ENCODE measurements around the gene SLC8A1. TPM values are rescaled to one million over a fixed set of nuclear protein-coding genes. Genes with fewer than 3 reads are reported as not detected.

Gene SLC8A1
- total and polyA plus RNA-seq, 2 donors: 0.46 to 20.4 TPM

DNA sequence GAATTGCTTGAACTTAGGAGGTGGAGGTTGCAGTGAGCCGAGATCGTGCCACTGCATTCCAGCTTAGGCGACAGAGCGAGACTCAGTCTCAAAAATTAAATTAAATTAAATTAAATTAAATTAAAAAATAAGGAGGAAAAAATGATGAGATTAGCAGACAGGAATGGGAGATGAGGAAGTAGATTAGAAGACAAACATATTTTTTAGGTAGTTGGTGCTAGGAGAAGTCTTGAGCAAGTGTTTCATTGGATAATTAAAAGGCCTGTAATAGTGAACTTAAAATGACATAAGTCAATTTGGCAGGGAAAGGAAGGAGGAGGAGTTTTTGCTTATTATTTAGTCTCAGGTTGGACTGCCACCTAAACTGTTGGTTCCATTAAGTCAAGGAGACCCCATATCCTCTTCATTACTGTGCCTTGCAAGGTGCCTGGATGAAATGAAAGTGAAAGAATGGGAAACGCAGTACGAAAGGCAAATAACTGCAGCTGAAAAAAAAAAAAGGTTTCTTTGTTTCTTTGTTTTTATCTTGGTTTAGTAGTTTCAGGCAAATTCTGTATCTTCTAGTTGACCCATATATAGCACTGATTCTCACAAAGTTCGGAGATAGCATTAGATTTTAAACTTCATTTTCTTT lies 162.0 kb downstream of the SLC8A1 start:
- Histone ChIP-seq H3K4me1 (ENCODE audit: control insufficient read depth in 2 of 2, insufficient read depth in 2 of 2, low read length in 2 of 2) (no peaks in the 10 kb centered on the region), H3K27me3 (ENCODE audit: control insufficient read depth in 2 of 2, insufficient read depth in 1 of 2, low read length in 1 of 2) (no peaks in the 10 kb centered on the region), H3K9me3 (ENCODE audit: control insufficient read depth in 2 of 2, insufficient read depth in 1 of 2, low read length in 1 of 2) (no peaks in the 10 kb centered on the region), H3K27ac (ENCODE audit: low read depth in 1 of 2, low read length in 1 of 2) (no peak overlapping the region), H3K4me3 (ENCODE audit: low read length in 2 of 2) (peak overlapping the region in 1 of 2 donors; percentile 19), H3K36me3 (ENCODE audit: control insufficient read depth in 2 of 2, insufficient read depth in 2 of 2, low read length in 1 of 2) (no peaks in the 10 kb centered on the region)
- WGBS: 89% methylated on average over 7 of the region's 7 CpGs
- DNase-seq (ENCODE audit: low read depth in 6 of 9, low spot score in 9 of 9): peak in 1 of 9 donors; percentile 10

- Histone ChIP-seq H3K36me3 (ENCODE audit: control insufficient read depth in 2 of 2, insufficient read depth in 2 of 2, low read length in 1 of 2) (no peaks in the 10 kb centered on the region), H3K4me3 (ENCODE audit: low read length in 2 of 2) (no peak overlapping the region), H3K4me1 (ENCODE audit: control insufficient read depth in 2 of 2, insufficient read depth in 2 of 2, low read length in 2 of 2) (no peaks in the 10 kb centered on the region), H3K27ac (ENCODE audit: low read depth in 1 of 2, low read length in 1 of 2) (no peak overlapping the region), H3K27me3 (ENCODE audit: control insufficient read depth in 2 of 2, insufficient read depth in 1 of 2, low read length in 1 of 2) (no peaks in the 10 kb centered on the region), H3K9me3 (ENCODE audit: control insufficient read depth in 2 of 2, insufficient read depth in 1 of 2, low read length in 1 of 2) (no peaks in the 10 kb centered on the region)
- DNase-seq (ENCODE audit: low read depth in 6 of 9, low spot score in 9 of 9): no peak
- 55% methylated on average over 3 of the region's 3 CpGs for WGBS
Measured at GRCh38 chr2:40287773-40288172, 164.1 kb downstream of the SLC8A1 start.

- no peak overlapping the region for H3K4me3 ChIP-seq (ENCODE audit: low read length in 2 of 2)
- H3K4me1 ChIP-seq (ENCODE audit: control insufficient read depth in 2 of 2, insufficient read depth in 2 of 2, low read length in 2 of 2): no peaks in the 10 kb centered on the region
- no peaks in the 10 kb centered on the region for H3K27me3 ChIP-seq (ENCODE audit: control insufficient read depth in 2 of 2, insufficient read depth in 1 of 2, low read length in 1 of 2)
- no peaks in the 10 kb centered on the region for H3K36me3 ChIP-seq (ENCODE audit: control insufficient read depth in 2 of 2, insufficient read depth in 2 of 2, low read length in 1 of 2)
- no peak for DNase-seq (ENCODE audit: low read depth in 6 of 9, low spot score in 9 of 9)
- H3K9me3 ChIP-seq (ENCODE audit: control insufficient read depth in 2 of 2, insufficient read depth in 1 of 2, low read length in 1 of 2): no peaks in the 10 kb centered on the region
- 91% methylated on average over 2 of the region's 2 CpGs for WGBS
- no peak overlapping the region for H3K27ac ChIP-seq (ENCODE audit: low read depth in 1 of 2, low read length in 1 of 2)
Measured at GRCh38 chr2:40287195-40287594, 164.7 kb downstream of the SLC8A1 start.

- H3K36me3 ChIP-seq (ENCODE audit: control insufficient read depth in 2 of 2, insufficient read depth in 2 of 2, low read length in 1 of 2): no peaks in the 10 kb centered on the region
- no peak for DNase-seq (ENCODE audit: low read depth in 6 of 9, low spot score in 9 of 9)
- no peak overlapping the region for H3K27ac ChIP-seq (ENCODE audit: low read depth in 1 of 2, low read length in 1 of 2)
- H3K27me3 ChIP-seq (ENCODE audit: control insufficient read depth in 2 of 2, insufficient read depth in 1 of 2, low read length in 1 of 2): no peaks in the 10 kb centered on the region
- 95% methylated on average over 3 of the region's 3 CpGs for WGBS
- H3K9me3 ChIP-seq (ENCODE audit: control insufficient read depth in 2 of 2, insufficient read depth in 1 of 2, low read length in 1 of 2): no peaks in the 10 kb centered on the region
- no peaks in the 10 kb centered on the region for H3K4me1 ChIP-seq (ENCODE audit: control insufficient read depth in 2 of 2, insufficient read depth in 2 of 2, low read length in 2 of 2)
- no peak overlapping the region for H3K4me3 ChIP-seq (ENCODE audit: low read length in 2 of 2)
Measured at GRCh38 chr2:40286721-40287120, 165.2 kb downstream of the SLC8A1 start.

GRCh38 chr2:40285391-40285790 lies 166.5 kb downstream of the SLC8A1 start:
- no peaks in the 10 kb centered on the region for H3K9me3 ChIP-seq (ENCODE audit: control insufficient read depth in 2 of 2, insufficient read depth in 1 of 2, low read length in 1 of 2)
- H3K27ac ChIP-seq (ENCODE audit: low read depth in 1 of 2, low read length in 1 of 2): no peak overlapping the region
- no peak overlapping the region for H3K4me3 ChIP-seq (ENCODE audit: low read length in 2 of 2)
- H3K27me3 ChIP-seq (ENCODE audit: control insufficient read depth in 2 of 2, insufficient read depth in 1 of 2, low read length in 1 of 2): no peaks in the 10 kb centered on the region
- H3K4me1 ChIP-seq (ENCODE audit: control insufficient read depth in 2 of 2, insufficient read depth in 2 of 2, low read length in 2 of 2): no peaks in the 10 kb centered on the region
- no peak for DNase-seq (ENCODE audit: low read depth in 6 of 9, low spot score in 9 of 9)
- no peaks in the 10 kb centered on the region for H3K36me3 ChIP-seq (ENCODE audit: control insufficient read depth in 2 of 2, insufficient read depth in 2 of 2, low read length in 1 of 2)

DNA sequence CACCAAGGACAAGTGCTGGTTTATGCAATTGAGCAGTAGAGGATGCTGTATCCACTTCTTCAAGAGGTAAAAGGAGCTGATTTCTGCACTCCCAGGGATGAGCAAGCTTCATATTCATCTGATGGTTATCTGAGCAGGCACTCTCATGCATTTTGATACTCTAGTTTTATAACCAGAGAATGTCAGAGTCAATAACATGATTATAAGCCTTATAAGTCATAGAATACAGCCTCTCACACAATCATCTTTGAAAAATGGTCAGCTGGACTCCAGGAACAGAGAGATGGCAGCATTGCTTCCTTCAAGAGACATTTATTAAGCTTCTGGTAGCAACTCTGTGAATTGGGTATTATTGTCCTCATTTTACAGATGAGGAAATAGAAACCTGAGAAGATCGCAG lies 167.1 kb downstream of the SLC8A1 start:
- Histone ChIP-seq H3K27ac (ENCODE audit: low read depth in 1 of 2, low read length in 1 of 2) (no peak overlapping the region), H3K27me3 (ENCODE audit: control insufficient read depth in 2 of 2, insufficient read depth in 1 of 2, low read length in 1 of 2) (no peaks in the 10 kb centered on the region), H3K36me3 (ENCODE audit: control insufficient read depth in 2 of 2, insufficient read depth in 2 of 2, low read length in 1 of 2) (no peaks in the 10 kb centered on the region), H3K9me3 (ENCODE audit: control insufficient read depth in 2 of 2, insufficient read depth in 1 of 2, low read length in 1 of 2) (no peaks in the 10 kb centered on the region), H3K4me3 (ENCODE audit: low read length in 2 of 2) (no peak overlapping the region), H3K4me1 (ENCODE audit: control insufficient read depth in 2 of 2, insufficient read depth in 2 of 2, low read length in 2 of 2) (no peaks in the 10 kb centered on the region)
- WGBS: 98% methylated on average over 1 of the region's 1 CpG
- no peak for DNase-seq (ENCODE audit: low read depth in 6 of 9, low spot score in 9 of 9)

- H3K4me1 ChIP-seq (ENCODE audit: control insufficient read depth in 2 of 2, insufficient read depth in 2 of 2, low read length in 2 of 2): no peaks in the 10 kb centered on the region
- H3K36me3 ChIP-seq (ENCODE audit: control insufficient read depth in 2 of 2, insufficient read depth in 2 of 2, low read length in 1 of 2): no peaks in the 10 kb centered on the region
- DNase-seq (ENCODE audit: low read depth in 6 of 9, low spot score in 9 of 9): no peak
- no peaks in the 10 kb centered on the region for H3K27me3 ChIP-seq (ENCODE audit: control insufficient read depth in 2 of 2, insufficient read depth in 1 of 2, low read length in 1 of 2)
- WGBS: 96% methylated on average over 7 of the region's 7 CpGs
- no peak overlapping the region for H3K27ac ChIP-seq (ENCODE audit: low read depth in 1 of 2, low read length in 1 of 2)
- no peak overlapping the region for H3K4me3 ChIP-seq (ENCODE audit: low read length in 2 of 2)
- H3K9me3 ChIP-seq (ENCODE audit: control insufficient read depth in 2 of 2, insufficient read depth in 1 of 2, low read length in 1 of 2): no peaks in the 10 kb centered on the region
Measured at GRCh38 chr2:40283111-40283909, 168.6 kb downstream of the SLC8A1 start.

DNA sequence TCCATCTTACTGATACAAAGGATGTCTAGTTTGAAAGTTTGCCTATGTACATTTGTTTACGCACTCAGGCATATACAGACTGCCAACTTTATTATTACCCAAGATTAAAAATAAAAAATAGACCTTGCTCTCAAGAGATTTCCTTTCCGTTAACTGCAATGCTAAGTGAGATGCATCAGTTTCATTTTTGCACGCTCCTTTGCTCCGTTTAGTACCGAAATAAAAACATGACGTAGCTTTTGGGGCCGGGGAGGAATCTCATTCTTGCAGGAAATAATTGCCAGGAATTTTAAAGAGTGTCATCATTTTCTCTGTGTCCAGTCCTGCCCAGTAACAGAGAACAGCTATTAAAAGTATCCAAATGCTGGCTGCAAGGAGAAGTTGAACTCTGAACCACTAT lies 169.5 kb downstream of the SLC8A1 start:
- Histone ChIP-seq H3K9me3 (ENCODE audit: control insufficient read depth in 2 of 2, insufficient read depth in 1 of 2, low read length in 1 of 2) (no peaks in the 10 kb centered on the region), H3K27ac (ENCODE audit: low read depth in 1 of 2, low read length in 1 of 2) (no peak overlapping the region), H3K4me1 (ENCODE audit: control insufficient read depth in 2 of 2, insufficient read depth in 2 of 2, low read length in 2 of 2) (no peaks in the 10 kb centered on the region), H3K27me3 (ENCODE audit: control insufficient read depth in 2 of 2, insufficient read depth in 1 of 2, low read length in 1 of 2) (no peaks in the 10 kb centered on the region), H3K36me3 (ENCODE audit: control insufficient read depth in 2 of 2, insufficient read depth in 2 of 2, low read length in 1 of 2) (no peaks in the 10 kb centered on the region), H3K4me3 (ENCODE audit: low read length in 2 of 2) (no peak overlapping the region)
- WGBS: 94% methylated on average over 7 of the region's 7 CpGs
- DNase-seq (ENCODE audit: low read depth in 6 of 9, low spot score in 9 of 9): no peak

GRCh38 chr2:40281021-40281940 lies 170.6 kb downstream of the SLC8A1 start:
- Histone ChIP-seq H3K9me3 (ENCODE audit: control insufficient read depth in 2 of 2, insufficient read depth in 1 of 2, low read length in 1 of 2) (no peaks in the 10 kb centered on the region), H3K4me1 (ENCODE audit: control insufficient read depth in 2 of 2, insufficient read depth in 2 of 2, low read length in 2 of 2) (no peaks in the 10 kb centered on the region), H3K27ac (ENCODE audit: low read depth in 1 of 2, low read length in 1 of 2) (no peak overlapping the region), H3K4me3 (ENCODE audit: low read length in 2 of 2) (no peak overlapping the region), H3K36me3 (ENCODE audit: control insufficient read depth in 2 of 2, insufficient read depth in 2 of 2, low read length in 1 of 2) (no peaks in the 10 kb centered on the region), H3K27me3 (ENCODE audit: control insufficient read depth in 2 of 2, insufficient read depth in 1 of 2, low read length in 1 of 2) (no peaks in the 10 kb centered on the region)
- DNase-seq (ENCODE audit: low read depth in 6 of 9, low spot score in 9 of 9): no peak
- 92% methylated on average over 3 of the region's 3 CpGs for WGBS

All from thymus (tissue), 11 donors.